Smooth muscle cell (in vitro differentiated cells): ENCODE data around the gene CYBB. TPM values are rescaled to one million over a fixed set of nuclear protein-coding genes. Genes with fewer than 3 reads are reported as not detected.

Experiments
- DNase-seq: peaks from one replicate; lab custom pipeline; 2025; ENCODE audit not compliant: unreplicated experiment; lab: John Stamatoyannopoulos, UW
- H2AFZ ChIP-seq: fragments of 200-600 bp; sonication (generic); 2 replicates; pipeline ENCODE4 v1.6.0; 2016; ENCODE audit warnings: antibody characterized with exemption, low read depth, mild to moderate bottlenecking
- H3F3A ChIP-seq: fragments of 200-600 bp; sonication (generic); 2 replicates; pipeline ENCODE4 v1.6.0; 2017; ENCODE audit warnings: antibody characterized with exemption, low read depth
- H3K27ac ChIP-seq: fragments of 200-600 bp; sonication (generic); 2 replicates; pipeline ENCODE4 v1.5.1; 2016; ENCODE audit warnings: low read depth, mild to moderate bottlenecking
- H3K27me3 ChIP-seq: fragments of 200-600 bp; sonication (generic); 2 replicates; pipeline ENCODE4 v1.6.1; 2016; ENCODE audit warnings: low read depth, mild to moderate bottlenecking
- H3K36me3 ChIP-seq: fragments of 200-600 bp; sonication (generic); 2 replicates; pipeline ENCODE4 v1.5.1; 2016; ENCODE audit warnings: low read depth
- H3K4me1 ChIP-seq: fragments of 200-600 bp; sonication (generic); 2 replicates; pipeline ENCODE4 v1.5.1; 2016; ENCODE audit warnings: low read depth
- H3K4me2 ChIP-seq: fragments of 200-600 bp; sonication (generic); 2 replicates; pipeline ENCODE4 v1.6.0; 2016; ENCODE audit warnings: mild to moderate bottlenecking
- H3K4me3 ChIP-seq: fragments of 200-600 bp; sonication (generic); 2 replicates; pipeline ENCODE4 v1.5.1; 2016; ENCODE audit warnings: mild to moderate bottlenecking
- H3K79me2 ChIP-seq: fragments of 200-600 bp; sonication (generic); 2 replicates; pipeline ENCODE4 v1.6.0; 2016; ENCODE audit warnings: low read depth, mild to moderate bottlenecking
- H3K9ac ChIP-seq: fragments of 200-600 bp; sonication (generic); 2 replicates; pipeline ENCODE4 v1.6.0; 2016; ENCODE audit warnings: low read depth
- H3K9me3 ChIP-seq: fragments of 200-600 bp; sonication (generic); replicated peaks from 2 replicates; pipeline ENCODE4 v1.5.1; 2016; ENCODE audit warnings: low read depth
- H4K20me1 ChIP-seq: fragments of 200-600 bp; sonication (generic); 2 replicates; pipeline ENCODE4 v1.6.0; 2016; ENCODE audit warnings: low read depth
- CTCF ChIP-seq: fragments of 200-600 bp; sonication (generic); IDR thresholded peaks from 2 replicates; pipeline ENCODE4 v1.5.1; 2017; ENCODE audit warnings: borderline replicate concordance, mild to moderate bottlenecking, antibody characterized with exemption; ENCODE audit not compliant: insufficient read depth, poor library complexity, severe bottlenecking
- WGBS: methylation state at CpG from one replicate; pipeline ENCODE4 v1.1.7; 2016; ENCODE audit warnings: low lambda C conversion rate; 5-methylcytosine and 5-hydroxymethylcytosine counted together
- polyA plus RNA-seq: library from polyadenylated mRNA; unstranded; fragments of >200 nt; fragmentation: Nextera tagmentation; extraction: Ambion mirVana; gene quantifications from 2 replicates; pipeline ENCODE4 v1.2.1, GENCODE V29; 2016
- total RNA-seq: library from RNA; depleted of rRNA; stranded (reverse); fragments of >200 nt; gene quantifications from 2 replicates; pipeline ENCODE4 v1.2.3, GENCODE V29; 2014

CYBB gene
- total and polyA plus RNA-seq, 2 experiments from 2014 or later: not detected

- Histone ChIP-seq H3K4me3 (no peak overlapping the region), H3K27ac (no peak overlapping the region), H3F3A (no peaks in the 10 kb centered on the region), H3K9ac (no peak overlapping the region), H3K27me3 (no peaks in the 10 kb centered on the region), H3K4me2 (no peak overlapping the region), H3K9me3 (no peaks in the 10 kb centered on the region), H3K79me2 (no peaks in the 10 kb centered on the region), H4K20me1 (no peaks in the 10 kb centered on the region), H3K36me3 (no peaks in the 10 kb centered on the region), H3K4me1 (no peaks in the 10 kb centered on the region), H2AFZ (no peak overlapping the region)
- DNase-seq: no peak
- no peak for TF ChIP-seq CTCF
Observed at GRCh38 chrX:37796805-37797204, 16.9 kb downstream of the CYBB start.

- Histone ChIP-seq H3K9ac (no peak overlapping the region), H3K9me3 (no peaks in the 10 kb centered on the region), H3K4me1 (no peaks in the 10 kb centered on the region), H4K20me1 (no peaks in the 10 kb centered on the region), H3K79me2 (no peaks in the 10 kb centered on the region), H3F3A (no peaks in the 10 kb centered on the region), H3K4me2 (no peak overlapping the region), H2AFZ (no peak overlapping the region), H3K36me3 (no peaks in the 10 kb centered on the region), H3K27ac (no peak overlapping the region), H3K4me3 (no peak overlapping the region), H3K27me3 (no peaks in the 10 kb centered on the region)
- no peak for DNase-seq
- 75% methylated on average over 2 of the region's 2 CpGs for WGBS
- no peak for TF ChIP-seq CTCF
Observed at GRCh38 chrX:37799936-37800335, 20.1 kb downstream of the CYBB start.

- no peaks in the 10 kb centered on the region for H3K27me3 ChIP-seq
- no peak overlapping the region for H2AFZ ChIP-seq
- H3K4me3 ChIP-seq: no peak overlapping the region
- H3K9ac ChIP-seq: no peak overlapping the region
- H3K9me3 ChIP-seq: no peaks in the 10 kb centered on the region
- H3K79me2 ChIP-seq: no peaks in the 10 kb centered on the region
- no peaks in the 10 kb centered on the region for H4K20me1 ChIP-seq
- no peak overlapping the region for H3K4me2 ChIP-seq
- H3K36me3 ChIP-seq: no peaks in the 10 kb centered on the region
- no peaks in the 10 kb centered on the region for H3K4me1 ChIP-seq
- no peak overlapping the region for H3K27ac ChIP-seq
- DNase-seq: no peak
- no peak for TF ChIP-seq CTCF
- no peaks in the 10 kb centered on the region for H3F3A ChIP-seq
Observed at GRCh38 chrX:37800717-37801116, 20.9 kb downstream of the CYBB start.

DNA sequence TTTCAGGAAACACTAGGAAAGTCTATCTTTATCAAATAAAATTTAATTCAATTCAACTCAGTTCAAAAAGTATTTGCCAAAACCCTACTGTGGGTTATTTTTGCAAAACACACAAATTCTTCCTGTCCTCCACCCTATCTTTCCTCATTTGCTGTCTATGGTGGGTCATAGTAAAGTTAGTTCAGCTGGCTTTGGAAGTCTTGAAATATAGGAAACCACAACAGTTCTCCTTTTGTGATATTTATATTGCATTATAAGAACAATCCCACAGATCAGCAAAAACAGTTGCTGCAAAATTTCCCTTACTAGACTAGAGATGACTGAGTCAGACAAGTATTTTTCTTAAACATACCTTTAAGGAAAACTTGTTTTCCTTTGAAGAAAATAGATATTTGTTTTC lies 22.2 kb downstream of the CYBB start:
- no peak overlapping the region for H3K27ac ChIP-seq
- no peak overlapping the region for H3K4me2 ChIP-seq
- TF ChIP-seq CTCF: no peak
- H3K4me3 ChIP-seq: no peak overlapping the region
- no peaks in the 10 kb centered on the region for H3K27me3 ChIP-seq
- H2AFZ ChIP-seq: no peak overlapping the region
- DNase-seq: no peak
- no peaks in the 10 kb centered on the region for H4K20me1 ChIP-seq
- H3K79me2 ChIP-seq: no peaks in the 10 kb centered on the region
- no peaks in the 10 kb centered on the region for H3K36me3 ChIP-seq
- no peaks in the 10 kb centered on the region for H3K4me1 ChIP-seq
- H3K9me3 ChIP-seq: no peaks in the 10 kb centered on the region
- no peaks in the 10 kb centered on the region for H3F3A ChIP-seq
- H3K9ac ChIP-seq: no peak overlapping the region
